Ishikawa (cell line): ENCODE data around the gene COL26A1.

Experiments
- CEBPB ChIP-seq: IDR thresholded peaks from 2 replicates; pipeline ENCODE4 v1.6.1; 2012
- CREB1 ChIP-seq: IDR thresholded peaks from 2 replicates; pipeline ENCODE4 v1.6.1; 2012; ENCODE audit warnings: low read depth
- EGR1 ChIP-seq: IDR thresholded peaks from 2 replicates; pipeline ENCODE4 v1.6.1; 2012
- EP300 ChIP-seq: IDR thresholded peaks from 2 replicates; pipeline ENCODE4 v1.6.1; 2012; ENCODE audit warnings: borderline replicate concordance
- FOXM1 ChIP-seq: IDR thresholded peaks from 2 replicates; pipeline ENCODE4 v1.6.1; 2012; ENCODE audit warnings: low read depth, borderline replicate concordance
- MAX ChIP-seq: IDR thresholded peaks from 2 replicates; pipeline ENCODE4 v1.6.1; 2012
- NFIC ChIP-seq: IDR thresholded peaks from 2 replicates; pipeline ENCODE4 v1.6.1; 2012
- RAD21 ChIP-seq: IDR thresholded peaks from 2 replicates; pipeline ENCODE4 v1.6.1; 2012; ENCODE audit warnings: low read depth
- TAF1 ChIP-seq: IDR thresholded peaks from 2 replicates; pipeline ENCODE4 v1.6.1; 2012; ENCODE audit warnings: low read depth, mild to moderate bottlenecking
- TCF12 ChIP-seq: IDR thresholded peaks from 2 replicates; pipeline ENCODE4 v1.6.1; 2012; ENCODE audit warnings: low read depth
- TEAD4 ChIP-seq: IDR thresholded peaks from 2 replicates; pipeline ENCODE4 v1.6.1; 2012
- YY1 ChIP-seq: IDR thresholded peaks from 2 replicates; pipeline ENCODE4 v1.6.1; 2012; ENCODE audit warnings: low read depth
- ZBTB7A ChIP-seq: IDR thresholded peaks from 2 replicates; pipeline ENCODE4 v1.6.1; 2012; ENCODE audit warnings: low read depth
- TF ChIP-seq, protein P1 (sequence below): IDR thresholded peaks from 2 replicates; pipeline ENCODE4 v1.6.1; 2012; ENCODE audit warnings: low read depth, mild to moderate bottlenecking
- TF ChIP-seq, protein P2 (sequence below): IDR thresholded peaks from 2 replicates; pipeline ENCODE4 v1.6.1; 2012

Gene COL26A1

DNA sequence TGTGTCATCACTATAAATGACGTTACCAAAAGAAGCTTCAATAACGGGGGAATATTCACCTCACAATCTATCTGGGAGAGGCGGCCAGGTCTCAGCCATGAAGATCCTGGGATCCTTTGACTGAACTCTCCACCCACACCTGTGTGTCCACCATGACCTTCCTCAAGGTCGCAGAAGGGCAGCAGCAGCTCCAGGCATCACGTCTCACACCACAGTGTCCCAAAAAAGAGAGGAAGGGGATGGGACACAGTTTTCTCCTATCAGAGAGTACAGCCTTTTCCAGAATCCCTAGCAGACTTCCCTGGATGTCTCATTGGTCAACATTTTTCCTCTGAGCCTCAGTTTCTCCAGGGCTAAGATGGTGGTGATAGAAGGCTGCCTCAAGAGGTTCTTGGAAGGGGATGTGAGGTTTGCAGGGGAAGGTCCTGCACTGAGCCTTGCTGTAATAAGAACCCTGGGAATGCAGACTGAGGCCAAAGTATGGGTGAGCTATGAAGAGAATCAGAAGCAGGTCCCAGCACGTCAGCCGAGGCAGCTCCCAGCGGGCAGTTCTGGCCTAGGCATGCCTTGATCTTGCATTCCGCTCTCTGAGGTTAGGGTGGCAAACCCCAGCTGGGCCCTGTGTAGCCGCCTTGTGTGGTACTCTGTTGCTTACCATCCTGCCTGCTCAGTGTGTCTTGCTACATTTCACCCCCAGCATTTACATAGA, 63.8 kb downstream of the COL26A1 start:
- no peak for TF ChIP-seq RAD21
- TF ChIP-seq, protein P1, sequence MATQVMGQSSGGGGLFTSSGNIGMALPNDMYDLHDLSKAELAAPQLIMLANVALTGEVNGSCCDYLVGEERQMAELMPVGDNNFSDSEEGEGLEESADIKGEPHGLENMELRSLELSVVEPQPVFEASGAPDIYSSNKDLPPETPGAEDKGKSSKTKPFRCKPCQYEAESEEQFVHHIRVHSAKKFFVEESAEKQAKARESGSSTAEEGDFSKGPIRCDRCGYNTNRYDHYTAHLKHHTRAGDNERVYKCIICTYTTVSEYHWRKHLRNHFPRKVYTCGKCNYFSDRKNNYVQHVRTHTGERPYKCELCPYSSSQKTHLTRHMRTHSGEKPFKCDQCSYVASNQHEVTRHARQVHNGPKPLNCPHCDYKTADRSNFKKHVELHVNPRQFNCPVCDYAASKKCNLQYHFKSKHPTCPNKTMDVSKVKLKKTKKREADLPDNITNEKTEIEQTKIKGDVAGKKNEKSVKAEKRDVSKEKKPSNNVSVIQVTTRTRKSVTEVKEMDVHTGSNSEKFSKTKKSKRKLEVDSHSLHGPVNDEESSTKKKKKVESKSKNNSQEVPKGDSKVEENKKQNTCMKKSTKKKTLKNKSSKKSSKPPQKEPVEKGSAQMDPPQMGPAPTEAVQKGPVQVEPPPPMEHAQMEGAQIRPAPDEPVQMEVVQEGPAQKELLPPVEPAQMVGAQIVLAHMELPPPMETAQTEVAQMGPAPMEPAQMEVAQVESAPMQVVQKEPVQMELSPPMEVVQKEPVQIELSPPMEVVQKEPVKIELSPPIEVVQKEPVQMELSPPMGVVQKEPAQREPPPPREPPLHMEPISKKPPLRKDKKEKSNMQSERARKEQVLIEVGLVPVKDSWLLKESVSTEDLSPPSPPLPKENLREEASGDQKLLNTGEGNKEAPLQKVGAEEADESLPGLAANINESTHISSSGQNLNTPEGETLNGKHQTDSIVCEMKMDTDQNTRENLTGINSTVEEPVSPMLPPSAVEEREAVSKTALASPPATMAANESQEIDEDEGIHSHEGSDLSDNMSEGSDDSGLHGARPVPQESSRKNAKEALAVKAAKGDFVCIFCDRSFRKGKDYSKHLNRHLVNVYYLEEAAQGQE: no peak
- no peak for TF ChIP-seq NFIC
- TF ChIP-seq, protein P2, sequence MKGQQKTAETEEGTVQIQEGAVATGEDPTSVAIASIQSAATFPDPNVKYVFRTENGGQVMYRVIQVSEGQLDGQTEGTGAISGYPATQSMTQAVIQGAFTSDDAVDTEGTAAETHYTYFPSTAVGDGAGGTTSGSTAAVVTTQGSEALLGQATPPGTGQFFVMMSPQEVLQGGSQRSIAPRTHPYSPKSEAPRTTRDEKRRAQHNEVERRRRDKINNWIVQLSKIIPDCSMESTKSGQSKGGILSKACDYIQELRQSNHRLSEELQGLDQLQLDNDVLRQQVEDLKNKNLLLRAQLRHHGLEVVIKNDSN: no peak
- no peak for TF ChIP-seq FOXM1
- TF ChIP-seq TAF1: no peak
- TF ChIP-seq CEBPB: no peak
- TF ChIP-seq ZBTB7A: no peak
- no peak for TF ChIP-seq EGR1
- TF ChIP-seq YY1: no peak
- no peak for TF ChIP-seq EP300
- TF ChIP-seq MAX: no peak
- TF ChIP-seq TCF12: no peak

DNA sequence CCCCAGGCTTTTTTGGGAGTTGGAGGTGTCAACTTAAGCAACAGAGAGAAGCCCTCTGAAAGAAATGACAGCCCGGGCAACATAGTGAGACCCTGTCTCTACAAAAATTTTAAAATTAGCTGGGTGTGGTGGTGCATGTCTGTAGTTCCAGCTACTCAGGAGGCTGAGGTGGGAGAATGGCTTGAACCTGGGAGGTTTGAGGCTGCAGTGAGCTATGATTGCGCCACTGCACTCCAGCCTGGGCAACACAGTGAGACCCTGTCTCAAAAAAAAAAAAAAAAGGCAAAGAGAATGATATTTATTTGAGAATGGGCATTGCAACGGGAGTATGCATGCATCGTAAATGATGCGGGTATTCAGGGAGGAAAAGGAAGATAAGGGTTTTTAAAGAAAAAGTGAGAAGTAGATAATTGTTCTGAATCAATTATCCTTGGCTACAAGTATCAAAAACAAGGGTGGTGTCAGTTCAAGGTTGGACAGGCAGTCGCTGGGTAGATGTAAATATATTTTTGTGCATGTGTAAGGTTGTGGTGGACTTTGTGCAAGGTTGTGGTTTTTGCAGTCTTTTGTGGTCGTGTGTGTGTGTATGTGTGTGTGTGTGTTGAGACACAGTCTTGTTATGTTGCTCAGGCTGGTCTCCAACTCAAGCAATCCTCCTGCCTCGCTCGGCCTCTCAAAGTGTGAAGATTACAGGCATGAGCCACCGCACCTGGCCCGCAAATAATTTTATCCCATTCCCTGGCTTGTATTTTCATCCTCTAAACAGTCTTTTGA, 65.6 kb downstream of the COL26A1 start:
- no peak for TF ChIP-seq CREB1
- no peak for TF ChIP-seq TCF12
- no peak for TF ChIP-seq FOXM1
- TF ChIP-seq CEBPB: no peak
- TF ChIP-seq, protein P1: no peak
- no peak for TF ChIP-seq ZBTB7A
- no peak for TF ChIP-seq EGR1
- TF ChIP-seq, protein P2: no peak
- no peak for TF ChIP-seq TEAD4
- TF ChIP-seq NFIC: no peak
- no peak for TF ChIP-seq TAF1
- no peak for TF ChIP-seq YY1
- TF ChIP-seq MAX: no peak
- TF ChIP-seq RAD21: no peak
- TF ChIP-seq EP300: no peak

DNA sequence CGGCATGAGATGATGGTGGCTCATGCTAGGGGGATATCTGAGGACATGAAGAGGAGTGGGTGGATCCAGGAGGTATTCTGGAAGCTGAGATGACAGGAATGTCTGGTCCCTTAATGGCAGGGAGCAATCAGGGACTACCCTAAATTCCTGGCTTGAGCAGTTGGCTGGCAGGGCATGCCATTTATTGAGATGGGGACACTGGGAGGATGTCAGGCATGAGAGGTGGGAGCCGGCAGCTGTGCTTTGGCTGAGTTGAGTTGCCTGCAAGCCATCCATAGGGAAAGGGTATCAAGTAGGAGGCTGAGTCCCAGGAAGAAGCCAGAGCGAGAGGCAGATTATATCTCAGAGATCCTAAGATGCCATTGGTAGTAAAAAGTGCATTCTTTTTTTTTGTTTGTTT, 69.6 kb downstream of the COL26A1 start:
- TF ChIP-seq YY1 (no peak), TAF1 (no peak), EP300 (no peak), NFIC (no peak), TEAD4 (no peak), CREB1 (no peak), CEBPB (no peak), ZBTB7A (no peak), RAD21 (no peak), TCF12 (no peak), MAX (no peak), FOXM1 (no peak), EGR1 (no peak)
- TF ChIP-seq, protein P1: no peak
- TF ChIP-seq, protein P2: no peak
